Effector CD4-positive, alpha-beta T cell (primary cell): ENCODE results near the gene SLC25A11.

ENCODE experiments used
- DNase-seq: peaks from one replicate; pipeline ENCODE4 v3.0.0-alpha.2; 2020
- total RNA-seq: gene quantifications from one replicate; lab custom pipeline; 2026; lab: John Stamatoyannopoulos, UW

The SLC25A11 gene, protein sequence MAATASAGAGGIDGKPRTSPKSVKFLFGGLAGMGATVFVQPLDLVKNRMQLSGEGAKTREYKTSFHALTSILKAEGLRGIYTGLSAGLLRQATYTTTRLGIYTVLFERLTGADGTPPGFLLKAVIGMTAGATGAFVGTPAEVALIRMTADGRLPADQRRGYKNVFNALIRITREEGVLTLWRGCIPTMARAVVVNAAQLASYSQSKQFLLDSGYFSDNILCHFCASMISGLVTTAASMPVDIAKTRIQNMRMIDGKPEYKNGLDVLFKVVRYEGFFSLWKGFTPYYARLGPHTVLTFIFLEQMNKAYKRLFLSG
- total RNA-seq, result 18.8 reads per million, percentile 45 among the genes with 10 or more reads in this experiment

DNA sequence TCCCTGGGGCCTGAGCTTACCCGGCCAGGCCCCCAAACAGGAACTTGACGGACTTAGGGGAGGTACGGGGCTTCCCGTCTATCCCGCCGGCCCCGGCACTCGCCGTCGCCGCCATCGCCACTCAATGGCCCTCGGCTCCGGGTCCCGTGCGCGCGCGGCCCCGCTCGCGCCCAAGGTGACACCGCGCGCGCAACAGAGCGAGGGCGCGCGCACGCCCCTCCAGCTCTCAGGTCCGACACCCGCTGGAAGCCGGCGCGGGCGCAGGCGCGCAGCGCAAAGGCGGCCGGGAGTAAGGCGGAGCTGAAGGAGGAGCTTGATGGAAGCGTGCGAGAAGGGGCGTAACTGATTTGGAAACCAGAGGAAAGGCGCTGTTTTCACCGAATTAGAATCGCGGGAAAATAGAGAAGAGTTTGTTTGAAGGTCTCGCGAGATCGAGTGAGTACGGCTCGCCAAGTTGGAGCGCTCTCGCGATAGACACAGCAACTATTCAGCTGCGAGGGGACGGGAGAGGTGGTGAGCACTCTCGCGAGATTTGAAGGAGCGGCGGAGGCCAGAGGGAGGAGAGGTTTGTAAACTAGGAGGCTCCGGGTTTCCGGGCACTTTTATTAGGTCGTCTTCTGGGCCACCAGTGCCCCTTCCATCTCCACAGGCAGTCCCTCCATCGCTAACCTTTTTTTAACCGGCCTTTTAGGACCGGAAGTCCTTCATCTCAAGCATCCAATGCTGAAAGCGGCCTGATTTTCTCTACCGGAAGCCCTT is at the start of gene SLC25A11, which contains the start of gene RNF167:
TSS of gene SLC25A11 (minus strand) at position 251 of the 759 bp plus-strand sequence. CDS start at position 115, 136 bp downstream.
TSS of gene RNF167 (plus strand) at position 473 of the 759 bp plus-strand sequence. CDS start 642 bp downstream, outside the sequence.
- peak; percentile 95 for DNase-seq

DNA sequence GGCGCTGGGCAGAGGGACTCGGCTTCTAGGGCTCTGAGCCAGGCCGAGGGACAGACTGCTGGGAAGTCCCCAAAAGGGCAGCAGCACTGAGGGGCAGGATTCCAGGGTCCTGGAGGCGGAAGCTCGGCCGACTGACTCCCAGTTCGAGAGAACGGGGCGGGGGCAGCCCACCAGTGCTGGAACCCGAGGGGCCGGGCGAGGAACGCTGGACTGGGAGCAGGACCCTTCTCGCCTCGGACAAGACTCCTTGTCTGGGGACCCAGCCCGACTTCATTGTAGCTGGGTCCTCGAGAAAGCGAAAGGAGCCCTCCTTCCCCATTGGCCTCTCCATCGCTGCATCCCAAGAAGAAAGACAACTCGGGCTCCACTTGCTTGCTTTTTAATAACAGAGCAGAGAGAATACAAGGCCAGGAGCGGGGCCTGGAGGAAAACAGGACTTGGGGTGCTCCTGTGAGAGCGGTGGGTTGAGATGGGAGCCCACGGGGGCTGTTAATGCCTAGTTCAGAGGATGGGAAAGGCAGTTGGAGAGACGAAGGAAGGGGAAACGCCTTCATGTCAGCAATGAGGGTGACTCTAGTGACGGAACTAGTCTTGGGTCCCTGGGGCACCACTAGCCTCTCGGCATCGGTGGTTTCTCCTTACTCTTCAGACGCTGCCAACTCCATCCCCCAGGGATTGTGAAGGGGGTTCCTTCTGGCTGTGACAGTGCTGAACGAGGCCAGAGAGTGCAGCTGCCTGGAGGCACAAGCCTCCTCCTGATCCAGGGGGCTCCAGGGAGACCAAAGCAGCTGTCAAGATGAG is 48.1 kb upstream of the SLC25A11 start:
- no peak for DNase-seq

DNA sequence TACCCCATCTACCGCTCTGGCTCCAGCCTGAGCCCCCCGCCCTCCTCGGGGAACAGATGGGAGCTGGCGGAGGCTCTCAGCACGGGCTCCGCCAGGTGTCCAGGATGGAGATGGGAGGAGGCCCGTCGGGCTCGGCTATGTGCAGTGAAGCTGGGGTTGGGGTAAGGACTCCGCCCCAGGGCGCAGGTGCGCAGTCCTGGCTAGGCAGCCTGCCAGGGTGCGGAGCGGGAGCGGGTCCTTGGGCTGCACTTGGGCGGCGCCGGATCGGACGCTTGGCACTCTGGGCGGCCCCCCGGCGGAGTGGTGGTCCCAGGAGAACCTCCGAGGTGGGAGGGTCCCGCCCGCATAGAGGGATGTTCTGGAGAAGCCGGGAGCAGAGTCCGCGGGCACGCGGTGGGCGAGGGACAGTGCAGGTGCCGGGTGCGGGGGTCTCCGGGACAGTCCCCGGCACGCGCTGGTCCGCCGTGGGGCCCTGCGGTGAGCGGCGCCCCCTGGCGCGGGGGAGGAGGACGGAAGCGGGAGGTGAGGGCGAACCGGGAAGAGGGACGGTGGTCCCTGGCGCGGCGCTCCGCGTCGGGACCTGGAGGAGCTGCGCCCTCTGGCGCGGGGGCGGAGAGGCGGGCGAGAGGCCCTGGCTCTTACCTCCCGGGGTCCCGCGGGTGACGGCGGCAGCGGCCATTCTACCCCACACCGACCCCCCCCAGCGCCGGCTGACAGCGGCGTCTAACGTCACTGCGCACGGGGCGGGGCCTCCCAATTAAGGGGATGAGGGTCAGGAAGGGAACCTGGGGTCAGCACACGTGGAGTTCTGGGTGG is 47.3 kb upstream of the SLC25A11 start, which contains the start of gene CAMTA2:
TSS of gene CAMTA2 (minus strand) at position 725 of the 816 bp plus-strand sequence. CDS start 1,453 bp downstream, outside the sequence.
- DNase-seq, result peak; percentile 87

DNA sequence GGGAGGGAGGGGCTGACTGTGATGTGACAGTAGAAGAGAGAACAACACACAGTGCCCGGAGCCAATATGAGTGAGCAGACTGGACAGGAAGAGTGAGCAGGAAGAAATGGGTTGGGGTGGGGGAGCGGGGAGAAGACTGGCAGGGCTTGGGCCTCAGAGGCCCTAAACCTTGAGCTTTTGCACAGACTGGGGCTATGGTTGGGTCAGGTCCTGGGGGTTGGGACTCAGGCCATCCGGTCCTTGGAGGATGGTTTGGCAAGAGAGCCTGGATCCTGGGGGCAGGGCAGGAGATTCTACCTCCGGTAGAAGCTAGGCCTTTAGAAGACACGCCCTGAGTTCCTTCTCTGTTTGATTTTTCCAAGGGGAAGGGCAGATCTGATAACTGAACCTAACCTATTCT is 46.6 kb upstream of the SLC25A11 start:
- no peak for DNase-seq

DNA sequence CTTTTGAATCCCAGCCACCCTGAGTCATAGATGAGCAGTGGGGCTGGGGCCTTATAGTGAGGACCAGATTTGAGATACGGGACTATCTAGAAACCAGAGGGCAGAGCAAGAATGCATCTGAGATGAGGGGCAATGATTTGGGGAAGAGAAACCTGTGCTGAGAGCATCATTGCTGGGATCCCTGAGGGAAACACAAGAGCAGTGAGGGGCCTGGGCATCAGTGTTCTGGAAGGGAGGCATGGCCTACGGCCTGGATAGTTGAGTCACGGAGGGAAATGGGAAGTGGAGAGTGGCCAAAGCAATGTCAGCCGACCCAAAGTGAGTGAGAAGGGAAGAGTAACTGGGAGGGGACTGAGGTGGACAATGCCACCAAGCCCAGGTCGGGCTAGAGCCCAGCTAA is 42.5 kb upstream of the SLC25A11 start:
- DNase-seq, result no peak

DNA sequence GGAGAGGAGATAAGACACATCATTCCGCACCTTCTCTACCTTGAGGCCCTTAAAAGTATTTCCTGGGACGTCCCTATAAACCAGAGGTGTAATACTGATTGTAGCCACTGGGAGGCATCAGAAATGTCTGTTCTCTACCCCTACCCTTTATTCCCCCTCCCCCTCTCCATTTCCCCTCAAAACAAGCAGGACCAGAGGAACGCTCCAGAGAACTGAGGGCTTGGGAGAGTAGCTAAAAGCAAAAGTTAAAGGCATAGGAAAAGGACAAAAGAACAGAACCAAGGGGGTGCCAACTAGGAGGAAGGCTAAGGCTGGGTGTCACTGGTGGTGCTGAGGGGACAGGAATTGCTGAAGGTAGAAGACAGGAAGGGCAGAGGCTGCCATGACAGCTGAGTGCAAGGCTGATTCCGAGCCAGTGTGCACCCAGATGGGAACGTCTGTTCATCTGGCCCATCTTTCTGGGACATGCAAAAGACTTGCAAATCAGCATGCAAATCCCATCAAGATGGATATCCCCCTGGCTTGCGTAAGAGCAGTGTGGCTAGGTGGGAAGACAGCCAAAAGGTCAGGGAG is 40.9 kb upstream of the SLC25A11 start:
- peak; percentile 45 for DNase-seq

DNA sequence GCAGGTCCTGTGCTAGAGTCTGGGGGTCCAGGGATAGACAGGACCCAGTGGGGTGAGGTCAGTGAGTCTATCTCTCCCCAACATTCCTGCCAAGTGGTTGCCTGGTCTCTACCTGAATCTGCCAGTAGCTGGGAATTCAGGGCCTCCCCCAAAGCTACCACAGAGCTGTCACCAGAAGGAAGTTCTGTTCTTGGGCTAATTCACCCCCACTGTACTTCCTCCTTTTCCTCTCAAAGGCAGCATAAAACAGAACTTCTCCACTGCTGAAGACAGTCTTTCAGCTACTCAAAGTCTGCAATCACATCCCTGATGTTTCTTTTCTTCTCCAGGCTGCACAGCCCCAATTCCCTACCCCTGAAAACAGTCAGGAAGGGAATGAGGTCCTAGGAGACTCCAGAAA is 38.9 kb upstream of the SLC25A11 start:
- no peak for DNase-seq

DNA sequence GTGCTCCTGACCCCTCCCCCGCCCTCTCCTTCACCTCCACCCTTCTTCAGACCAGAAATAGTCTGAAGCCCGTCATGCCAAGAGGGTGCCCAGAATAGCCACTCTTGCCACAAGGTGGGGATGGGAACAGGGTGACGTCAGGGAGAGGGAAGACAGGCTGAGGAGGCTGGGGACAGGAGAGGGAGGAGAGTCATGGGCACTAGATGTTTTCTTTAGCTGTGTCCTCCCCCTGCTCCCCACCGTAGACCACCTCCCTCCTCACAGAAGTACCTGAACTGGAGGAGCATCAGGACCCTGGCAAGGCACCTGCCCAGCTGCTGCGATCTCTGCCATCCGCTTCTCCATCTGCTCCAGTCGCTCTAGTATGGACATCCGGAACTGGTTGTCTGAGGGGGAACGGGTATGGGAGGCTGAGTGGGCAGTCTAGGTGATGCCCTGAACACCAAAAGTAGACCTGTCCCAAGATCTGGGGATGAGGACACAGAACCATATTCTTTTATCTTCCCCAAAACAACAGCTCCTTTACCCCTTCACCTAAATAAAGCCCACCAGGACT is 34.3 kb upstream of the SLC25A11 start:
- no peak for DNase-seq

DNA sequence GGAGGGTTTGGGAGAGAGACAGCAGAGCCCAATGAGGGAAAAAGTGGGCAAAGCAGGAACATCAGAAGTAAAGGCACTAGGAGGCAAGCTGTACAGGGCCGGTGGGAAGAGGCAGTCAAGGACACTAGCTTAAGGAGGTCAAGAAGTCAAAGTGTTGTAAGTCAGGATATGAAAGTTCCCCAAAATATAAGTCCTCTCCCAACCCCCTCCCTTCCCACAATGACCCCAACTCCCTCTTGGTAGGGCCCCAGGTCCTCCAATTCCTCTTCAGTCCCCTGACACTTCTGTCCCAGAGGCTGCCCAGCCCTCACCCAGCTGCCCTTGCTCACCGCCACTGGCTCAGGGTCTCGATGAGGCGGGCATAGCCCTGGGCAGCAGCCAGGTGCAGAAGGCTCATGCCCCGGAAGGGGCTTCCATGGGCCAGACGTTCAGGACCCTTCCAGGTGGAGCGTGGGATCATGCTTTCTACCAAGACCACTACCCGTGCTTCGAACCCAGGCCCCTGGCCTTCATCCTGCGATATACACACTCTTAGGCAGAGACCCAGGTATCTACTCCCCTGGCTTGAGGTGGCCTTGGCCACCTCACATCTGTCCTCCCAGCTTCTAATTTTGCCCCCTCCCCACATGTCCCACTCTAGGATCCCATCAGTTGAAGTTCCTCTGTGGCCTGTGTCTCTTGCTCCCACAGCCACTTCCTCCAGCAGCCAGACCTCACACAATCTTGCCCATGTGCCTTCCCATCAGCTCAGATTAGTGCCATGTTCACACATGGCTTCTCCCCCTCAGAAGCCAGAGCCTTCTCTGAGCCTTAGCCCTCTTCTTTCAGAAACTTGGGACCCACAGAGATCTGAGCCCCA is 33.6 kb upstream of the SLC25A11 start:
- DNase-seq, result no peak

DNA sequence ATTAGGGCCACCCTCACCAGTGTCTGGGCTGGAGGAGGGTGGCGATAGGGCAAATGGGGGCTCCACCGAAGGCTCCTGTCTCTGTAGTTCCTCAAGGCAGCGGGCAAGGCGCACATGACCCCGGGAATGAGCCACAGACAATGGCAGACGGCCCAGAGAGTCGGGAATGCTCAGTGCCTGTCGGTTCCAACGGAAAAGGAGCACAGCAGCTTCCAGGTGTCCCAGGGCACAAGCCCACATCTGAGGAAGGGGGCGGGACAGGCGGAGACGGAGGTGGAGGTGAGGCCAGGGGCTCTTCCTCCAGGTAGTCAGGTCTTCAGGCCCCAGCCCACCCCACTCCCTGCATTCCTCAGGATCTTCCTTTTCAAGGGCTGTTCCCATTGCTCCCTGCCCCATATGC is 32.9 kb upstream of the SLC25A11 start:
- DNase-seq, result no peak

DNA sequence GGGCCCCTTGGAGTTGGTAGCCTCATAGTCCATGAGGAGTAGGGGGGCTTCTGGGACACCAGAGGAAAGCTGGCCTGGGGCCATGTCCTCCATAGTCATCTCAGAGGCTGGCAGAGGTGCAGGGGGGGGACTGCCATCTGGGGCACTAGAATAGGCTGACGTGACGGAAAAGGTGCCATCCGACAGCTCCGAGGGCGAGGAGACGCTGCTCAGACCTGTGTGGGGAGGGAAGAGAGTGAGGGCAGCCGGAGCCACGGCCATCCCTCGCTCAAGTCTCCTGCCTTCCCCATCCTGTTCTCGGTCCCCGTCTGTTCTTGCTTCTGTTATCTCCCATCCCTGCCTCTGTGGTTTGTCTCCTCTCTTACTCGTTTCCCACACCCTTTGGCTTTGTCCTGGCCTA is 32.5 kb upstream of the SLC25A11 start:
- no peak for DNase-seq

DNA sequence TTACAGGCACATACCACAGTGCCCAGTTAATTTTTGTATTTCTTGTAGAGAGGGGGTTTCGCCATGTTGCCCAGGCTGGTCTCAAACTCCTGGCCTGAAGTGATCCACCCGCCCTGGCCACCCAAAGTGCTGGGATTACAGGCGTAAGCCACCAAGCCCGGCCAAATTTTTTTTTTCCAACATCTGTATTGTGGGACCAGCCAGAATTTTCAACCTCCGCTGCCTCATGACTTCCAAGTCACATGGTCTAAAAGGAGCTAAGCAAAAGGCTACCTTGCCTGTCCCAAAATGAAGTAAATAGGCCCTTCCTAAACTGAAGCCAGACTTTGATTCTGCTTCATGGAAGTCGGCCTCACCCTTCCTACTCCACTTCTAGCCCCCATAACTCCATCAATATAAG is 32.0 kb upstream of the SLC25A11 start:
- no peak for DNase-seq

DNA sequence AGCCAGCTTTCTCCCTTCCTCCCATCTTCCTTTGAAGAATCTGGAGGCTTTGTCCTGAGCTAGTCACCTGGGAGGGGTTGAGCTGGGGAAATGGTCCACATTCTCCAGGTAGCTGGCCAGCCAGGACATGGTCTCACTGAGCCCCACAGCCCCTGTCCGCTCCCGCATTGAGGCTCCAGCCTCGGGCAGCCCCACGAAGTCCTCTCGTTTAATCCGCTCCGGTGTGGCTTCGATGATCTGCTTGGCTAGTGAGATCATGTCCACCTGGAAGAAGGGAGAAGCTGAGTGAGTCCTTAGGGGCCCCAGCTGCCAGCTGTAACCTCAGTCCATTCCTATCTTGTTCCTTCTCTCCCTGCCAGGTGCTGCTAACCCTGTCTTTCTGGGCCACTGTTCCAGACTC is 30.4 kb upstream of the SLC25A11 start:
- DNase-seq, result no peak

DNA sequence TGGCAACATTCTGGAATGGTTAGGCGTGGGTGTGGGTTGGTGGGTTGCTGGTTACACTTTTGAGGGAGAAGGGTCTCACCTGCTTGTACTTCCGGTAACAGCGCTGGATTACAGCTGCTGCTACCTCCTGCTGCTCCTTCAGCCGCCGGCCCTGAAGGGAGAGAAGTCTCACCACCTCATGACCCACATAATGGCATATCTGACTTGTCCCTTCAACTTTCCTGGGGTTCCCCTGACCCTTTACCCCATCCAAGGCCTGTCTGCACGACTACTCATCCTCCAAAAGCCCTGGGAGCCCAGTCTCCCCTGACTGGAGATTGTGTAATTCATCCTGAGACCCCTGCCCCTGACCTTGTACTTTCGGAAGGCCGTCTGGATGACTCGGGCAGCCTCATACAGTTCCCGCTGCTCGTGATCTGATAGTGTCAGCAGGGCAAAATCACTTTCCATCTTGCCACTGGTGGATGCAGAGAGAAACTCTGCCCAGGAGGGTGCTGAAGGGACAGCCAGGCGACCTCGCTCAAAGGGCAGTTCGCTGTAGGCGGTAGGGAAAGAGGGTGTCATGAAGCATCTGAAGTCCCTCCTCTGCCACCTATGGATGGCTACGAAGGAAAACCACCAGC is 29.8 kb upstream of the SLC25A11 start:
- no peak for DNase-seq

DNA sequence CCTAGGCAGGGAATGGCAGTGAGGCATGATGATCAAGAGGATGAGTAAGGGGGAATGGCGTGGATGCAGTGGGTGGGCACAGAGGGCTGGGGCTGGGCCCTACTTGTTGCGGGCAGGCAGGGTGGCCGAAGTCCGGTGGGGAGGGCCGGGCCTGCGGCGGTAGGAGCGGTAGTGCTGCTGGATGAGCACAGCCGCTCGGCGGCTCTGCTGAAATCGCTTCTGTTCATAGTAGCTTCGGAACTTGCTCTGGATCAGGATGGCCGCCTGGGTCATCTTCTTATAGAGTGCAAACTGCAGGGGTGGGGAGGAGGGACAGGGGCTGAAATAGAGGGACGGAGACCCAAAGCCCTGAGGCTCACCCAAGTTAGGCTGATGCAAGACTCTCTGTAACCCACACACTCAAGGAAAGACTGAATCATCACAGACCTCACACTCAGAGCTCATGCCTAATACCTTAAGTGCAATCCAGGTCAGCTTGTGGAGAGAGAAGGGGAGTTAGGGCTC is 29.3 kb upstream of the SLC25A11 start:
- DNase-seq, result no peak

DNA sequence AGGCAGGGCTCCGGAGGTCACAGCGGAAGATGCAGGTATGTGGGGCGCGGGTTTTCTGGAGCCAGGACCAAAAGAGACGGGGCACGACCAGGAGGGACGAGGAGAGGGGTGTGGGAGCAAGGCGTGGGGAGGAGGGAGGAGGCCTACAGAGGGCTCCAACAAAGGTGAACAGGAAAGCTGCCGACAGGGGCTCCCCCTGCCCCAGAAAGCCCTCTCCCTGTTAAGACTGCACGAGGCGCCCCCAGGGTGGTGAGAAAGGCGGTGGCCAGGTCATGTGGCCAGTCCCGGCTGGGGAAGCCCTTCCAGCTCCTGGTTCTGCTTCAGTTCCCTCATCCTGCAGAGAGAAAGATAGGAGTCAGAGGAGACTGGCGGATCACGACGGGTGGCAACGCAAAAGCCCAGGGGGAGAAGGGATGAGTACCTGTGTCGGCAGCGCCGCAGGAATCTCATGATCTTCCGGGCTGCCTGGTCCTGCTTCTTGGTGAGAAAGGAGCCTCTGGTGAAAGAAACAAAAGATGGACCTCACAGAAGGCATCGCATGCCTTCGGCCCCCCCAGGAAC is 28.7 kb upstream of the SLC25A11 start:
- no peak for DNase-seq

DNA sequence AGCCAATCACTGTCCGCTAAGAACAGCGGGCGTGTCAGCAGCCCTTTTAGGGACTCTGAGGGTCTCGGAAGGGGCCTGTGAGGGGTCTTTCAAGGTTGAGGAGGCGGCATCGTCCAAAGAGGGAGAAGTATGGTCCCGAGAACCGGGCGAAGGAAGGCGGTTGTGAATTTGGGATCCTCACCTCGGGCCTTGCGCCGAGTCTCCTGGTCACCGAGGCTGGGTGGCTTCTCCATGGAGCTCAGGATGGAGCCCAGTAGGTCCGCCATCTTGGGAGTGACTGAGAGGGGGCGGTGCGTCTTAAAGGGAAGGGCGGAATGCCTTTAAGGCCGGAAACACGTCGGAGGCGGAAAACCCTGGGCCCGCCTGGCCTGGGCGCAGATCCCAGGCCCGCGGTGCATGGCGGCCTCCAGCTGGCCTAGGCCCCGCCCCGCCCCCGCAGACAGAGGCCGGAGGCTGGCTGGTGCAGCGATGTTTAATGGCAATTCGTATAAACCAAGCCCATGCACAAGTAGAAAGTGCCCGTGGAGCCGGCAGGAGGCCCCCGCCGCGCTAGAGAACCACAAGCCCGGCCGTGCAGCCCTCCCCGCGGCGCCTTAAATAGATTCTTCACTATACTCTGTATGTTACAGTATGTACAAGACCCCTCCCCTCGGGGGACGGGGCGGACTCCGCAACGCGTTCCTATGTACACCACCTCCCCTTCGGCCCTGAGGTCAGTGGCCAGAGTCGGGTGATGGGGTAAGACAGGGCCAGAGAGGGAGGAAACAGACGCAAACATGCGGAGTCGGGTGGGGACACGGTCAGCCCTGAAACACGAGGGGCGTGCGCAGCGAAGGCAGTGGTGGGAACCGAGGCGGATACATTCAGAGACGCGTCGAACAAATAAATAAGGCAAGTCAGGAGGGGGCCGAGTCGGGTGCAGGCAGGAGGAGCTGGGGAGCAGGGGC is 28.0 kb upstream of the SLC25A11 start, which contains the start of gene SPAG7:
TSS of gene SPAG7 (minus strand) at position 279 of the 947 bp plus-strand sequence. CDS start at position 266, 13 bp downstream.
- DNase-seq, result peak; percentile 86
